Panc1 (cell line): Measurements from ENCODE around the gene FIBCD1. TPM values are rescaled to one million over a fixed set of nuclear protein-coding genes. Genes with fewer than 3 reads are reported as not detected.

Experiments used
- ATAC-seq: fragments of 200-7000 bp; cut with Tn5 transposase; 2 replicates; pipeline ENCODE4 v1.9.1; 2020; ENCODE audit warnings: mild to moderate bottlenecking, moderate library complexity
- BruUV-seq: library from RNA; stranded (reverse); fragments of 400-500 nt; replicated peaks from 2 replicates; lab custom pipeline; 2021; lab: Mats Ljungman, UMichigan
- CTCF ChIA-PET: fragments of 300-600 bp; sonication (Branson Sonifier 250); formaldehyde crosslinking; loops from one replicate; lab custom pipeline; 2022; ENCODE audit warnings: antibody characterized with exemption; lab: Charles Lee
- POLR2A ChIA-PET: fragments of 300-600 bp; sonication (Branson Sonifier 250); formaldehyde crosslinking; loops from one replicate; lab custom pipeline; 2022; ENCODE audit warnings: antibody characterized with exemption; lab: Charles Lee
- DNase-seq: peaks from one replicate; pipeline ENCODE4 v3.0.0-alpha.2; 2010; ENCODE audit warnings: low read depth, low spot score
- H3K27ac ChIP-seq: 2 replicates; pipeline ENCODE4 v1.5.1; 2011; ENCODE audit warnings: mild to moderate bottlenecking, low read length, inconsistent platforms
- H3K27me3 ChIP-seq: fragments of 200-500 bp; sonication (Bioruptor generic); 2 replicates; pipeline ENCODE4 v1.6.0; 2014; ENCODE audit warnings: low read length, inconsistent platforms; ENCODE audit not compliant: control insufficient read depth, insufficient read depth
- H3K36me3 ChIP-seq: fragments of 200-500 bp; sonication (Bioruptor generic); 2 replicates; pipeline ENCODE4 v1.5.1; 2014; ENCODE audit warnings: inconsistent platforms, mild to moderate bottlenecking, low read length, moderate library complexity; ENCODE audit not compliant: control insufficient read depth, insufficient read depth
- H3K4me1 ChIP-seq: 2 replicates; pipeline ENCODE4 v1.5.1; 2011; ENCODE audit warnings: inconsistent platforms, mild to moderate bottlenecking, low read length, moderate library complexity; ENCODE audit not compliant: control insufficient read depth, insufficient read depth
- H3K4me3 ChIP-seq, 2 experiments: 2 replicates each; pipeline ENCODE4 v1.5.1; 2011 to 2012; ENCODE audit warnings: low read depth in 2 of 2, low read length in 2 of 2, mild to moderate bottlenecking in 2 of 2, inconsistent platforms in 1 of 2, moderate library complexity in 1 of 2
- H3K9me3 ChIP-seq: fragments of 200-500 bp; sonication (Bioruptor generic); 2 replicates; pipeline ENCODE4 v1.5.1; 2014; ENCODE audit warnings: low read depth, mild to moderate bottlenecking, inconsistent platforms, low read length, moderate library complexity; ENCODE audit not compliant: control insufficient read depth, insufficient read depth
- CTCF ChIP-seq: fragments of 450-650 bp; IDR thresholded peaks from 2 replicates; pipeline ENCODE4 v1.5.1; 2017; ENCODE audit warnings: mild to moderate bottlenecking
- POLR2AphosphoS5 ChIP-seq: IDR thresholded peaks from 2 replicates; pipeline ENCODE4 v1.6.1; 2012; ENCODE audit warnings: mild to moderate bottlenecking, low read depth, low read length, moderate library complexity
- SIN3A ChIP-seq: IDR thresholded peaks from 2 replicates; pipeline ENCODE4 v1.6.1; 2012; ENCODE audit warnings: low read depth, mild to moderate bottlenecking, low read length, moderate library complexity, borderline replicate concordance; ENCODE audit not compliant: insufficient read depth
- TCF7L2 ChIP-seq: IDR thresholded peaks from 2 replicates; pipeline ENCODE4 v1.6.1; 2011; ENCODE audit warnings: mild to moderate bottlenecking, low read depth, low read length, inconsistent platforms
- in situ Hi-C: cut with HindIII; loops from 2 replicates; pipeline ENCODE4 v1.10.0; 2016; ENCODE audit warnings: low sequenced_read_pairs, low pct_unique_long_range_greater_than_20kb
- intact Hi-C: fragments of 100-400 bp; cut with micrococcal nuclease; formaldehyde crosslinking; loops from one replicate; pipeline ENCODE4 v1.10.0; 2022; ENCODE audit not compliant: unreplicated experiment
- total RNA-seq: library from RNA; stranded (reverse); gene quantifications from one replicate; pipeline ENCODE4 v1.2.1, GENCODE V29; 2021; ENCODE audit not compliant: unreplicated experiment
- TF ChIP-seq, protein P1 (sequence below), 2 experiments: IDR thresholded peaks; 2 replicates each; pipeline ENCODE4 v1.6.1; 2011 to 2012; ENCODE audit warnings: low read depth in 2 of 2, control low read depth in 1 of 2, low read length in 1 of 2, mild to moderate bottlenecking in 1 of 2, moderate library complexity in 1 of 2; ENCODE audit not compliant: insufficient read depth in 1 of 2

FIBCD1 gene
- total RNA-seq, 1 experiment from 2014 or later: 16.3 TPM

- peak; percentile 41 for ATAC-seq
- BruUV-seq: no TSS peak
- Histone ChIP-seq H3K9me3 (no peaks in the 10 kb centered on the region), H3K27me3 (no peaks in the 10 kb centered on the region), H3K4me1 (peaks cover 27% of the 10 kb centered on the region), H3K4me3 (no peak overlapping the region), H3K27ac (peak overlapping the region; percentile 51), H3K36me3 (no peaks in the 10 kb centered on the region)
- ChIA-PET POLR2A (interaction anchor here (0.7 kb wide), 1 partner anchor 116 kb away, joined by 3 read pairs; no protein-coding TSS in a partner anchor), CTCF (no interaction called here)
- intact Hi-C loops (no loop called here), in situ Hi-C loops (no loop called here)
- TF ChIP-seq CTCF: no peak
- TF ChIP-seq, protein P1, sequence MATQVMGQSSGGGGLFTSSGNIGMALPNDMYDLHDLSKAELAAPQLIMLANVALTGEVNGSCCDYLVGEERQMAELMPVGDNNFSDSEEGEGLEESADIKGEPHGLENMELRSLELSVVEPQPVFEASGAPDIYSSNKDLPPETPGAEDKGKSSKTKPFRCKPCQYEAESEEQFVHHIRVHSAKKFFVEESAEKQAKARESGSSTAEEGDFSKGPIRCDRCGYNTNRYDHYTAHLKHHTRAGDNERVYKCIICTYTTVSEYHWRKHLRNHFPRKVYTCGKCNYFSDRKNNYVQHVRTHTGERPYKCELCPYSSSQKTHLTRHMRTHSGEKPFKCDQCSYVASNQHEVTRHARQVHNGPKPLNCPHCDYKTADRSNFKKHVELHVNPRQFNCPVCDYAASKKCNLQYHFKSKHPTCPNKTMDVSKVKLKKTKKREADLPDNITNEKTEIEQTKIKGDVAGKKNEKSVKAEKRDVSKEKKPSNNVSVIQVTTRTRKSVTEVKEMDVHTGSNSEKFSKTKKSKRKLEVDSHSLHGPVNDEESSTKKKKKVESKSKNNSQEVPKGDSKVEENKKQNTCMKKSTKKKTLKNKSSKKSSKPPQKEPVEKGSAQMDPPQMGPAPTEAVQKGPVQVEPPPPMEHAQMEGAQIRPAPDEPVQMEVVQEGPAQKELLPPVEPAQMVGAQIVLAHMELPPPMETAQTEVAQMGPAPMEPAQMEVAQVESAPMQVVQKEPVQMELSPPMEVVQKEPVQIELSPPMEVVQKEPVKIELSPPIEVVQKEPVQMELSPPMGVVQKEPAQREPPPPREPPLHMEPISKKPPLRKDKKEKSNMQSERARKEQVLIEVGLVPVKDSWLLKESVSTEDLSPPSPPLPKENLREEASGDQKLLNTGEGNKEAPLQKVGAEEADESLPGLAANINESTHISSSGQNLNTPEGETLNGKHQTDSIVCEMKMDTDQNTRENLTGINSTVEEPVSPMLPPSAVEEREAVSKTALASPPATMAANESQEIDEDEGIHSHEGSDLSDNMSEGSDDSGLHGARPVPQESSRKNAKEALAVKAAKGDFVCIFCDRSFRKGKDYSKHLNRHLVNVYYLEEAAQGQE (IDR thresholded peaks at IDR 0.05; ENCODE audit: insufficient read depth in 1 of 2, low read depth in 2 of 2, low read length in 1 of 2): no peak
- TF ChIP-seq SIN3A: no peak
- no peak for TF ChIP-seq POLR2AphosphoS5
- TF ChIP-seq TCF7L2: no peak
- no peak for DNase-seq
These were observed 2.5 kb downstream of the FIBCD1 start for GRCh38 chr9:130936285-130937117.

DNA sequence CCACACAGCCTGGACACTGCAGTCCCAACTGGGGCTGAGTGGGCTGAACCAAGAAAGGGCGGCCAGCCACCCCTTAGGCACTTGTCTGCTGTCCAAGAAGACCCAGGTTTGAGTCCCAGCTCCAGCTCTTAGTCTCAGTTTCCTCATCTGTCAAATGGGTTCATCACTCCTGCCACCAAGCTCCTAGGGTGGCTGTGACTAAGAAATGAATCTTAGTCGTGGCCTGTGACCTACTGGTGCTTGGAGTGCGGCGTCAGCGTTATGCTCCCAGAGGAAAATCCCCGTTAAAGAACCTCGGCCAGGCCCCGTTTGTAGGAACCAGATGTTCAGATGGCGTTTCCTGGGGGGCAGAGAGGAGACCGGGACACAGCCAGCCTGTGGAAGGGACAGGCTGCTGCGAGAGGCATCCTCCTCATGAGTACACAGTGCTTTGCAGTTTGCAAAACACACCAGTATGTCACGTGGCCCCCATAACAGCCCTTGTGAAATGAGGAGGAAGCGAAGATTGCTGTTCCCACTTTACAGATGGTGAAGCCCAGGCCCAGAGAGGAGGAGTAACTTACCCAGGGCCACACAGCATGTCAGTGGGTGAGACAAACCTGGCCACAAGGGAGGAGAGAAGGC lies 3.3 kb downstream of the FIBCD1 start:
- H3K4me3 ChIP-seq: no peak overlapping the region
- ATAC-seq: no peak
- in situ Hi-C loops: no loop called here
- H3K36me3 ChIP-seq: no peaks in the 10 kb centered on the region
- DNase-seq: no peak
- H3K4me1 ChIP-seq: peaks cover 27% of the 10 kb centered on the region
- ChIA-PET POLR2A (no interaction called here), CTCF (no interaction called here)
- no peak for TF ChIP-seq POLR2AphosphoS5
- no peak for TF ChIP-seq TCF7L2
- no peak for TF ChIP-seq SIN3A
- no peak for TF ChIP-seq CTCF
- TF ChIP-seq, protein P1 (IDR thresholded peaks at IDR 0.05; ENCODE audit: insufficient read depth in 1 of 2, low read depth in 2 of 2, low read length in 1 of 2): no peak
- intact Hi-C loops: no loop called here
- peak overlapping the region; percentile 51 for H3K27ac ChIP-seq
- H3K9me3 ChIP-seq: no peaks in the 10 kb centered on the region
- BruUV-seq: no TSS peak
- no peaks in the 10 kb centered on the region for H3K27me3 ChIP-seq
